Measurements from ENCODE around the gene ARTN.

ARTN gene

GRCh38 chr1:43954036-43954435 lies 20.4 kb downstream of the ARTN start:
- H3K4me3 ChIP-seq (ENCODE audit: low read depth, low read length): no peak overlapping the region
- TF ChIP-seq, protein P1, sequence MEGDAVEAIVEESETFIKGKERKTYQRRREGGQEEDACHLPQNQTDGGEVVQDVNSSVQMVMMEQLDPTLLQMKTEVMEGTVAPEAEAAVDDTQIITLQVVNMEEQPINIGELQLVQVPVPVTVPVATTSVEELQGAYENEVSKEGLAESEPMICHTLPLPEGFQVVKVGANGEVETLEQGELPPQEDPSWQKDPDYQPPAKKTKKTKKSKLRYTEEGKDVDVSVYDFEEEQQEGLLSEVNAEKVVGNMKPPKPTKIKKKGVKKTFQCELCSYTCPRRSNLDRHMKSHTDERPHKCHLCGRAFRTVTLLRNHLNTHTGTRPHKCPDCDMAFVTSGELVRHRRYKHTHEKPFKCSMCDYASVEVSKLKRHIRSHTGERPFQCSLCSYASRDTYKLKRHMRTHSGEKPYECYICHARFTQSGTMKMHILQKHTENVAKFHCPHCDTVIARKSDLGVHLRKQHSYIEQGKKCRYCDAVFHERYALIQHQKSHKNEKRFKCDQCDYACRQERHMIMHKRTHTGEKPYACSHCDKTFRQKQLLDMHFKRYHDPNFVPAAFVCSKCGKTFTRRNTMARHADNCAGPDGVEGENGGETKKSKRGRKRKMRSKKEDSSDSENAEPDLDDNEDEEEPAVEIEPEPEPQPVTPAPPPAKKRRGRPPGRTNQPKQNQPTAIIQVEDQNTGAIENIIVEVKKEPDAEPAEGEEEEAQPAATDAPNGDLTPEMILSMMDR (IDR thresholded peaks at IDR 0.05; ENCODE audit: borderline replicate concordance, insufficient read depth, low read depth, low read length): no peak

DNA sequence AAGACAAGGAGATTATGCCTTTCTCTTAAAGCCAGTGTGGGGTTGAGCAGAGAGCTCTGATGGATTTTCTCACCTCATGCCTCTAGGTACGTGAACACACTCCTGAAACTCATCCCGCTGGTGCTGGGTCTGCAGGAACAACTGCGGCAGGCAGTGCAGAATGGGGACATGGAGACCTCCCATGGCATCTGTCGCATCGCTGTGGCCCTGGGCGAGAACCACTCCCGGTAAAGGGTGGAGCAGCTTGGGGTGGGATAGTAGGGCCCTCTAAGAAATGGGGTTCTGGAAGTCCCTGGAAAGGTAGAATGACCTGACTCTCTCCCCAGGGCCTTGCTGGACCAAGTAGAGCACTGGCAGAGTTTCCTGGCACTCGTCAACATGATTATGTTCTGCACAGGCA lies 22.6 kb downstream of the ARTN start:
- H3K4me3 ChIP-seq (ENCODE audit: low read depth, low read length): no peak overlapping the region
- TF ChIP-seq, protein P1 (IDR thresholded peaks at IDR 0.05; ENCODE audit: borderline replicate concordance, insufficient read depth, low read depth, low read length): no peak

- TF ChIP-seq, protein P1 (IDR thresholded peaks at IDR 0.05; ENCODE audit: borderline replicate concordance, insufficient read depth, low read depth, low read length): no peak
These were observed 23.9 kb downstream of the ARTN start for GRCh38 chr1:43957407-43958040.

DNA sequence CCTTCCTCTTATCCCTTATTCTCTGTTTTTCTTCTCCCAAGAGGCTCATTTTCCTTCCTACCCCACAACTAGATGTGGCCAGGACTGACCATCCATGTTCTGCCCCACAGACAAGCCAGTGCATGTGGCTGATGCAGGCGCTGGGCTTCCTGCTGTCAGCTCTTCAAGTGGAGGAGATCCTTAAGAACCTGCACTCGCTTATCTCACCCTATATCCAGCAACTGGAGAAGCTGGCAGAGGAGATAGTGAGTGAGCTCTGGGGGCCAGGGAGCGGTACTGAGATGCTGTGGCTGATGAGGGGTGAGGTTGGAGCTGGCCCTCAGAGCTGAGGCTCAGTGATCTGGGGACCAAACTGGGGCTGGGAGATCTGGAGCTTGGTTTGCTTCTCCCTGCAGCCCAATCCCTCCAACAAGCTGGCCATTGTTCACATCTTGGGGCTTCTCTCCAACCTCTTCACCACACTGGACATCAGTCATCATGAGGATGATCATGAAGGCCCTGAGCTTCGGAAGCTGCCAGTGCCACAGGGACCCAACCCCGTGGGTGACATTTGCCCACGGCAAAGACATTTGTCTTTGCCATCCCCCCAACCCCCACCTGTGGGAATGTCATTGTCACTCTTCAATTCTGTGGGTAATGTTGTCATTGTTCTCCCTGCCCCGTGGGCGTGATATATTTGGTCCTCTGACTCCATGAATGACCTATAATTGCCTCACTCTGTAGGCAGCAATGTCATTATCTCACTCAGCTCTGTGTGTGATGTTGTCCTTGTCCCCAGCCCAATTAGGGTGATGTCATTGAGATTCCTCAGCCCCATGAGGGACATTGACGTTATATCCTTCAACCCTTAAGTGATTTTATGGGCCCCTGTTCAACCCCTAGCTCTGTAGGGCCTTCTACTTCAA lies 25.0 kb downstream of the ARTN start:
- H3K4me3 ChIP-seq (ENCODE audit: low read depth, low read length): no peak overlapping the region
- TF ChIP-seq, protein P1 (IDR thresholded peaks at IDR 0.05; ENCODE audit: borderline replicate concordance, insufficient read depth, low read depth, low read length): no peak

More at GRCh38 chr1:43957407-43958040, 23.9 kb downstream of the ARTN start:
- no peak overlapping the region for H3K4me3 ChIP-seq (ENCODE audit: low read depth, low read length)

GRCh38 chr1:43960798-43961197 lies 27.2 kb downstream of the ARTN start:
- TF ChIP-seq, protein P1 (IDR thresholded peaks at IDR 0.05; ENCODE audit: borderline replicate concordance, insufficient read depth, low read depth, low read length): no peak
- no peak overlapping the region for H3K4me3 ChIP-seq (ENCODE audit: low read depth, low read length)

DNA sequence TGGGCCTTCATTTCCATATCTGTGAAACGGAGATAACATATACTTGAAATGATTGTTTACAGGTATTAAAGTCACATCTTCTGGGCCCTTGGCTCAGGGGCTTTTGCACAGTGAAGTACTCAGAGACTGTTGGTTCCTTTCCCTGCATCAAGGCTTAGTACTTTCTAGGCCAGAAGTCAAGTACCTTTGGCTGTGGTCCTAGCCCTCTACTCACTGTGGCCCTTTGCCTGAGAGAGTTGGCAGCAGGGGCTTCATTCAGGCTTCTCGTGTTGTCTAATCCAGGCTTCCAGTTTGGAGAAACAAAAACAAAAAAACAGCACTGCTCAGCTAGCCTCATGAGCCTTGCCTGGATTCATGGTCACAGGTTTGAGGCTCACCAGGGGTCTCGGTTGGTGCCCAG lies 28.1 kb downstream of the ARTN start:
- no peak overlapping the region for H3K4me3 ChIP-seq (ENCODE audit: low read depth, low read length)
- TF ChIP-seq, protein P1 (IDR thresholded peaks at IDR 0.05; ENCODE audit: borderline replicate concordance, insufficient read depth, low read depth, low read length): no peak

Data from GM12875 (cell line).